Amygdala (tissue), 56 donors: Measurements from ENCODE around the gene PLXNA4.

ENCODE experiments used
- DNase-seq, 56 donors: peaks; one replicate each; lab custom pipeline; 2025; lab: John Stamatoyannopoulos, UW

The PLXNA4 gene

DNA sequence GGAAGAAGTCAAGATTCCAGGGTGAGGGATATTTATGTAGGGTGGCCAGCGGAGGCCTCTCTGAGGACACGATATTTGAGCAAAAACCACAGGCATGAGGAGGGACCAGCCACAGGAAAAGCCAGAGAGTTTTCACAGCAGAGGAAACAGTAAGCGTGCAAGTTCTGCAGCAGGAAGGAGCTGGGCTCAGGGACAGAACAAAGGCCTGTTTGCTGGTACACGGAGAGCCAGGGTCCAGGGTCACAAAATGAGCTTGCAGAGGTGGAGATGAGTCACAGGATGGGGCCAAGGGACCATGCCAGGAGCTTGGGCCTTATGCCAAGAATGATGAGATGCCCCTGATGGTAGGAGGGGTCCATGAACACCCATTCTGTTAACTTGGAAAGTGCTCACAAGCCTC is 283.5 kb downstream of the PLXNA4 start:
- DNase-seq: no peak

DNA sequence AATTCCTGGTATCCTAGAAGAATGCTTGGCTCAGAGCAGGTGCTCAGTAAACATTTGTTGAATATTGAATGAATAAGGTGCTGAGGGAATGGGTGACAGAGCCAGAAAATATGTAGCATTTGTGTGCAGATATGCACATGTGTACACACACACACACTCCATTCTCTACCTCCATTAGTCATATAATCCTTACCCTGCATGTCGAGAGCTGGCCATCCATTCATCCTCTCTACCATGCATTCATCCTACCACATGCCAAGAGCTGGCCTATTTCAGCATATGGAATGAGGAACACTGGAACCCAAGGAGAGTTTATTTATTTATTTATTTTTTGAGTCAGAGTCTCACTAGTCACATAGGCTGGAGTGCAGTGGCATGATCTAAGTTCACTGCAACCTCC is 284.8 kb downstream of the PLXNA4 start:
- DNase-seq: no peak

DNA sequence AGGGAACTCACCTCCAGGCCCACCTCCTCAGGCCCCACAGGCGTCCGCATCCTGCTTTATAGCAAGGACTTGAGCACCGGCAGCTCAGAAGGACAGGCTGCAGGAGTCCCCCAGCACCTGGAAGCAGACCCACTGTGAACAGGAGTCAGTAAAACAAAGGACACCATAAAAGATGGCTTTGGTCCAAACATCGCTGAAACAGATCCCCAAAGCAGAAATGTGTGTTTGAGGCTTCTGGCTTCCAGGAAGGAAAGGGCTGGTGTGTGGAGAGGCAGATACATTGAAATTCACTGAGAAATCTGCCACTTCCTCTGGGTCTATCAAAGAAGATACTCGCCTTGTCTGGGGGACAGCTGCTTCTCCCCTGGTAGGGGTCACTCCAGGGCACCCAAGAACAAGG is 286.2 kb downstream of the PLXNA4 start:
- no peak for DNase-seq

DNA sequence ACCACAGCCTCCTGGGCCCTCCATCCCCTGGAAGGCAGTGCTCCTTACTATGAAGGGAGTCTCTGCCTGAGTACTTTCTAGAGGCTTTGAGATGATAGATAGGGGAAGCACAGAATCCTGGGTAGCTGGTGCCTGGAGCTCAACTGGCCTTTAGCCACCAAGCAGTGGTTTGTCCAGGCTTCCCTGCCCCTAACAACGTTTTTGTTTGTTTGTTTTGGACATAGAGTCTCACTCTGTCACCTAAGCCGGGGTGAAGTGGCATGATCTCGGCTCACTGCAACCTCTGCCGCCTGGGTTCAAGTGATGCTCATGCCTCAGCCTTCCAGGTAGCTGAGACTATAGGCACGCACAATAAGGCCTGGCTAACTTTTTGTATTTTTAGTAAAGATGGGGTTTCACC is 289.4 kb downstream of the PLXNA4 start:
- DNase-seq: no peak

DNA sequence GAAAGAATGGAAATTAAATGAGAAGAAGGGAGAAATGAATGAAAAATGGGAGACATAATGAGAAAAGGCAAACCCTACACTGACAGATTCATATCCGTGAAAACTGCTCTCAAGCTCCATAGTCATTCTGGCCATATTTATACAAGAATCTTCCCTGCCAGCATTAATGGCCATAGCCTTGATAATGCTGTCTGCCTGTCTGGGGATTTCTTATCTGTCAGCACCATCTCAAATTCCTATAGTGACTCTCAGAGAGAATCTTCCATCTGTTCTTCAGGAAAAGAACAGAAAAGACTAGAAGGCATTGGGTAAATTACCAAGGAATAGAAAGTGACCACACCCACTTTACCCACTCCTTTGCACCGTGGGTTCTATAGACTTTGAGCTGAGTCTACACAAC is 295.9 kb downstream of the PLXNA4 start:
- DNase-seq: no peak

DNA sequence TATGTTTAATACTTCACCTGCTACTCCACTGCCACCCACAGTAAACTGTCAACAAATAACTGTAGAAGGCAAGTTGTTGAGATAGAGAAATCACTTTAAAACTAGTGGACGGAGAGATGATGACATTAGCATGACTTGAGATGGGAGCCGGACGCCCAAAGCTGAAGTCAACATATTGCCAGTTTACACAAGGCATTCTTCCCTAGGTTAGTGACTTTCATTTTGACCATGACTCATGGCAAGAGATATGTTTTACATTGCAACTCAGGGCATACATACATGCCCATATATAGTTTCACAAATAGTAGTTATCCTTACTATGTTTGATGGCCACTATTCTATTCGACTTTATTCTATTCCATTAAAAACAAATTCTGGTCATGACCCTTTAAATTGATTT is 296.6 kb downstream of the PLXNA4 start:
- no peak for DNase-seq

DNA sequence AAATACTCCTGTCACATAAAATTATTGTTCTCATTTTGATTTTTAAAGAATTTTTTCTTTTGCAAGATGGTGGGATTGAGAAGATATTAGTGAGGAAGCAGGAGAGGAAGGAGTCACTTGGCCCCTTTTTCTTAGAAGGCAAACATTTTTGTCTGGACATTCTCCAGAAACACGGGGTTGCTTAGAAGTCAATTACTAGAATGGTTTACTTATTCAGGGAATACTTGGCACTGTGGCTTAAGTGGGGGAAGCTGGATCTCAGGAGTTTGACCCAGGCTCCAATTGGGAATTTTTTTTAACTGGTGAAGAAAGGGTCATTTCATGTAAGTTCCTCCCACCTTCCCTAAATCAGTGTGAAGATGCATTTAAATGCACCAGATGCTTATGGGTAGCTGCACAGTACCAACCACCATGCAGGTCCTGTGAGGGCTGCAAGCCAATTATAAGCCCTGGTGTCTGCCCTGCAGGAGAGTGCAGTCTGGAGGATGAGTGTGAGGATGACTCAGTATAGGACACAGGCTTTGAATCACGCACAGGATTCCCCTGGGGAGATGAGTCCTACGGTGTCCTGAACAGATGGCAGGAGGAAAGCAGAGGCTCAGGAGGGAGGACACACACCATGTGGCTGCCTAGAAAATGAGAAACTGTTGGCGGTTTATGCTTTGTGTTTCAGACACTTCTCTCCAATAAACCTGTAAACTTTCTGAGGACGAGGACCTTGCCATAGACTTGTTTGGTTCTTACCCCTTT is 299.1 kb downstream of the PLXNA4 start:
- peak in 4 of 56 donors; percentile 10 to 21 (median 14) for DNase-seq

DNA sequence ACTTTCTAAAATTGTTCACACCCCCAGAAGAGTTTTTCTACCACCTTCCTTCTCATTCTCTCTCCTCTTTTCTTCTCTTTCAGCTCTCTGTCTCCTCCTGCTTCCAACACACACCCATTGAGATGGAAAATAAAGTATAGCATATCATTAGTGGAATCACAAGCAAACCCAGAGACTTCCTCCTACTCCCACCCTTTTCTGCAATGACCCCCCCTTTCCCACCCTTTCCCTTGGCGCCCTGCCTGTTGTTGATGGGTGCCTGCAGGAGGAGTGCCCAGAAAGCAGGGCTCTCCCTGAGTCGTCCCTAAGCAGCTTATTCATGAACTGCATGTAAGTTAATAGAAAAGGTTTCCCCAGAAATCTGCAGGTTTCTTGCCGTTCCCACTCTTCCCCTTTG is 300.0 kb downstream of the PLXNA4 start:
- DNase-seq: peak in 2 of 56 donors; percentile 4 to 5

DNA sequence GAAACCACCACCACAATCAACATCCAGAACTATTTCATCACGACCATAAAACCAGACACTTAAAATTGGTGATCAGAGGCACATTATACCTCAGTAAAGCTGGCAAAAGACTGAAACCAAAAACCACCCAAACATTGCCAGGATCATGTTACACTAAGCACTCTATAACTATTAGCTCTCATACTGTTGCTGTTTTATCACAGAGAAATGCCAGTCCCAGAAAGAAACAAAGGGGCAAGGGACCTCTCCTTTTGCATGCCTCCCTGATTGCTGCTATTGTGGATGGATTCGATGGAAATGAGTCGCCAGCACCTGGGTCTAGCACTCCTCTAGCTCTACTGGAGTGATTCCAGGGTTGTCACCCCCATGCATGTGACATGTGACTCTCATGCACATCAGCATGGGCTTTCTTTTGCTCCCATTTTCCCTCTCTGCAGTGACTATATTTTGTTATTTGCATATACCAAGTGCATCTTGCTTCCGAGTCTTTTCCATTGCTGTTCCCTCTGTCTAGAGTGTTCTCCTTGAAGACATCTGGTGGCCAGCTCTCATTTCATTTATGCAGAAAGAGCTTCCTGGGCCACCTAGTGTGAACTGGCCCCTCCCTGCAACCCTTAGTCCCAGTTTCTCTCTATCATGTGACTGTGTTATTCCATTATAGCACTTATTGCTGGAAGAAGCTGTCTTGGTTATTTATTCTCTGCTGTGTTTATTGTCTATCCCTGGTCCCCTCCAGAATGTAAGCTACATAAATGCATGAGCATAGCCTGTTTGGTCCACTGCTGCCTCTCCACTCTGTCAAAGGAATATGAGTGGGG is 300.6 kb downstream of the PLXNA4 start:
- DNase-seq: no peak

DNA sequence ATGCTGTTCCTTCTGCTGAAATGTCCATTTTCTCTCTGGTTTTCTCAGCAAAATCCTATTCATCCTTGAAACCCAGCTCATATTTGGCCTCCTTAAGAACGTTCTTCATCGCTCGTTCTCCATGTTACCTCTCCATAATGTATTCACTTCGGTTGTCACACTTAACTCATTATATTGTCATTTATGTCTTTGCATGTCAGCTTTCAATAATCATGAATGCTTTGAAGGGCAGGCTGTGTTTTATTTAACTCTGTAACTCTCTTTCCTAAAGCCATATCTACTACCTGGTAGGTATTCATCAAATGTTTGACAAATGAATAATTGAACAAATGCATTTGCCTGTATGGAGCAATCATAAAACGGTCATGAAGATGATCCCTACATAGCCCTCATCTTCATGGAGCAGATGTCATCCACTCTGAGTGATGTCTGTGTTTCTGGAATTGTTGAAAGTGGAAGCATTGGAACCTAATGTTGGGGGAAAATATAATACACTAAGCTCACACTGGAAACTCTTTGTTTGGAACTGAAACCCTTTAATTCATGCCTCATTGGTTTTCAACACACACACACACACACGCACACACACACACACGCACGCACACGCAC is 303.4 kb downstream of the PLXNA4 start:
- no peak for DNase-seq

DNA sequence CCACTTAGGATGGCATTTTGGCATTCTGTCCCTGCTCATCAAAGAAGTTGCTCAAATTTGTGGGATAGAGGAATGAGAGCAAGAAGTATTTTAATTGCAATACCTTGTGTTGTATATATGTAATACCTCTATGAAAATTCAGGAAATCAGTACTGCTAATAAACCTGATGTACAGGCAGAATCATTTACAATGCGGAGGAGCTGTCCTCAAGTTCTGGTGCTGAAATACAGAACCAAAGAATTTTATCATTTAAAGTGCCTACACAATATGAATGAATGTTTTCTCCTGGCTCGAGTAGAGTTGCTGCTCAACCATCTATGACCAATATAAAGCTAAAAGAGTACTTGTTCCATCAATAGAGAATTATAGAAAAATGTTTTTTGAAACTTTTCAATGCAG is 305.8 kb downstream of the PLXNA4 start:
- no peak for DNase-seq

DNA sequence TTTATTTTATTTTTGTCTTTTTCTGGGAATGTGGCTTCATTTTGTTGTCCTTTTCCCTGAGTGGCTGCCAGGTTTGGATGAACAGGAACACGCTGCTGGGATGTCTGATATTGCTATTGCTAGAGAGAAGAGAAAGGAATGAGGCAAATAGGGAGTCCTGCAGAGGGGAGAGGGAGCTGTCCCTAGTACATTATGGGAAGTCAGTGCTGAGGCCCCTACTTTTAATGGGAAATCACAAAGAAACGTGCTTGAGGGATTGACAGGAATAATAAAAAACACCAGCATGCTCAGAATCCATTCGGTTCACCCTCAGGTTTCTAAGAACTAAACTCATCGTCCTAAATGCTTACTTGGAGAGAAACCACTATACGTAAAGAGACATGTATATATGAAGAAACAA is 306.6 kb downstream of the PLXNA4 start:
- no peak for DNase-seq

DNA sequence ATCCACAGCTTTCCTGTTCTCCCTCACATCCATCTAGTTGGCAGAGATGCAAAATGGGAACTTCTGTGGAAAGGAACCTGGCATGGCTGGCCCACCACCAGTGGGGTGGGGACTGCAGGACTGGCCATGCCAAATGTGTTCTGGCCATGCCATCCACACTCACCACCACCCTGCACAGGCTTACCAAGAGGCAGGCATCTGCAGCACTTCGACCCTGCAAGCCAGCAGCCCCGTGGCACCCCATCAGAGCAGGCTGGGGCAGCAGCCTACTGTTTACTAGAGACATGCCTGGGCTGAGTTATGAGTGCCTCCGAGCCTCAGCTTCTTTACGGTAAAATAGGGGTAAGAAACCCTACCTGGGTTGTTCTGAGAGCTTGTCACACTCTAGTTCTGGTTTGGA is 313.1 kb downstream of the PLXNA4 start:
- DNase-seq: no peak

DNA sequence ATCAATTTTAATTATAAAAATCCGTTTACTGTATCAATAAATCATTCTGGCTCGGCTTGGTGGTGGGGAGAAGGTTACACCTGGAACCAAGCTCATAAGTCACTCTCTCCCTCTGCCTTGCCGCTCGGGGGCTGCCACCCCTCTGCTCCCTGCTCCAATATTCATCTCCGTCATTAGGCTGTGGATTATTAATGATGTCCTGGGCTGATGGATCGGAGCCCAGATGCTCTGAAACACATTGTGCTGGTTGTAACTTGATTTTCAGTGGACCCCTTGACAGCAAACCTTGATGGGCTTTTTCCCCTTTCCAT is 314.2 kb downstream of the PLXNA4 start:
- no peak for DNase-seq

DNA sequence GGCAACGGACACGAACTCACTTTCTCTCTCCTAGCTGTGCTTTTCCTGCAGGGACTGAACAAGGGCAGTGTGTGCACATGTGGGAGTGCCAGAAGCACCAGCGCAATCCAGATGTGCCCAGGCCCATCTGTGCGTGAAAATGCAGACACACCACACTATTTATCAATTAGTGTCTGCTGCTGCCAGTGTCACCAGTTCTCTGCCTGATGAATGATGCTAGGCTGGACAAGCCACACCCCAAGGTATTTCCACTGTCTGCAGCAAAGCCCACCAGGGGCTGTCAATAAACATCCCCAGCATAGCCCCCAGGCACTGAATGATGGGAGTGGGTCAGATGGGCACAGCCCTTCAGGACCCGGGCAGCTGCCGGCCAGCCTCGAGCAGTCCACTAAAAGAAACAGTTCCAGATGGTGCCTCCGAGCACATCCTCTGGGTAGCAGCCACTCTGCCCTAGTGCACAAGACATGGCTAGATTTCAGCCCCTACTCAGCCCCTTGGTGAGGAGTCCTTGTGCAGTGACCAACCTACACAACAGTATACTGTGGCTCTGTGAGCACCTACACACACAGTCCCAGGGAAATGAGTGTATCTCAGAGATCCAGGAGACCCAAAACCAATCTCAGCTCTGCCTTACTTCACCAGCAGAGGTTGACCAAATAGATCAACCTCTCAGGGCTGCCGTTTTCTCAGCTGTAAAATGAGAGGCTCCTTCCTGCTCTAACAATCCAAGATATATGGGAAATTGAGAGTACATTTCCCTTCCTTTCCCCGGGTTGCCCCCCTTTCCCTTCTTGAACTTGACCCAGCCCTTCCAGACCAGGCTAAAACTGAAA is 314.7 kb downstream of the PLXNA4 start:
- DNase-seq: no peak

DNA sequence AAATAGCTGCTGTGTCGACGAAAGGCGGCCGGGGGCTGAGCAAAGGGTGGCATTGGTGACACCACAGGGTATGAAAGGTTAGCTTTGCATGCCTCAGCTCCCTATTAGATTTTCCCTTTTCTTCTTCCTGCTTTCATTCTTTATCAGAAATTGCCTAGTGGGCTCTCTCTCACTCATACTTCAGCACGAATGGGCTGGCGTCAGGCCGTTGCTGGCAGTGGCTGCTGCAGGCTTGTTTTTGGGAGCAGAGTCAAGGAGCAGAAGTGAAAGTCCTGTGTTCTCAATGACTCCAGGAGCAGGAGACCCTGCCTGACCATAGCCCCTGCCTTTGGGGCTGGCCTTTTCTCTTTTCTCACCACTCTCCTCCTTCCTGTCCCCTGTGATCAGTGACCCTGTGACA is 318.0 kb downstream of the PLXNA4 start:
- no peak for DNase-seq

DNA sequence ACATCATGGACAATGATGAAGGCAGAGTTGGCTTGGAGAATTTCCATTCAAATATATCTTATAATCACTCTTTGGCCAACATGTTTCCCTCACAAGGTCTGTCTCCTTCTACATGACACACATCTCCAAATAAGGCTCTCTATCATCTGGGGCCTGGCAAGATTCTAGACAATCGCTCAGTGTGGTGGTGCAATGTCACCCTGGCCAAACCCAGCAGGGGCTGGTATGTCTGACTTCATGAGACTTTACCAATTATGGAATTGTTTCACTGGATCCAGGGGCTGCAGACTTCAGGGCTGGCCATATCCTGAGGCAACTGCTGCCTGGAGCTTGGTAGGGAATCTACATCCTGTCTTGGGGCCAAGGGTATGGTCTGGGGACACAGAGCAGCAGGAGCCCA is 319.0 kb downstream of the PLXNA4 start:
- DNase-seq: no peak

DNA sequence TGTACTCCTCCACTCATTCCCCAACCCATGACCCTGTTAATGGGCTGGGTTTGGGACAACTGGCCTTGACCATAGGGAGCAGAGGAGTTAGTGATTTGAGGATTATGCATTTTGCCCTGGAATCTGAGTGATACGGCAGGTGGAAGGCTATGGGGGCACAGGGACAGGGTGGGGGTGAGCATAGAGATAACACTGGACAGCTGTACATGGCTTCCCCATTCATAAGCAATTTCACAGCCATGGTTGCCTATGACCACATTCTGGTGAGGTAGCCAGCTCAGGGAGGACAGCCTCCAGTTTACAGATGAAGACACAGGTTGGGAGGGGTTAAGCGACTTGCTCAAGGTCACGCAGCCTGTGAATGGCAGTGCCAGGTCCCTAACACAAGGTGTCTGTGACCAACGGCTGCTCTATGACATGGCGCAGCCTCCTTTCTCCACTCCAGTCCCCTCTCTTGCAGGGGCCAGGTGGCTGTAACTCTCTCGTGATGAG is 319.5 kb downstream of the PLXNA4 start:
- DNase-seq: no peak

DNA sequence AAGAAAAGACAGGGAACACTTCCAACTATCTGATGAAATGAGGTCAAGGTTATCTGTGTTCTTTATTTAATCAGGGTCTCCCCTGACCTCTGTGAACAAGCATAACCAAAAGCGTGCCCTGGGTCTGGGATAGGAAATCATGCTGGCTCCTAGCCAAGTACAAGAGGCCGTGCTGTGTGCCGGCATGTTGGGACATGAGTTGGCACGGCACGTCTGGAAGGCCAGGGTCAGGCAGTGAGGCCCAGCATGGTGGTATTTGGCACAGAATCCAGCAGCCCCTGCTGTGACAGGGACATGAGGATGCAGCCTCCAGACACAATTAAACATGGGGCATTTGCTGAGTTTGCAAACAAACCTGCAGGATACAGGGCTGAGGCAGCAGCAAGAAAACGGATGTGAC is 320.4 kb downstream of the PLXNA4 start:
- peak in 1 of 56 donors; percentile 19 for DNase-seq

DNA sequence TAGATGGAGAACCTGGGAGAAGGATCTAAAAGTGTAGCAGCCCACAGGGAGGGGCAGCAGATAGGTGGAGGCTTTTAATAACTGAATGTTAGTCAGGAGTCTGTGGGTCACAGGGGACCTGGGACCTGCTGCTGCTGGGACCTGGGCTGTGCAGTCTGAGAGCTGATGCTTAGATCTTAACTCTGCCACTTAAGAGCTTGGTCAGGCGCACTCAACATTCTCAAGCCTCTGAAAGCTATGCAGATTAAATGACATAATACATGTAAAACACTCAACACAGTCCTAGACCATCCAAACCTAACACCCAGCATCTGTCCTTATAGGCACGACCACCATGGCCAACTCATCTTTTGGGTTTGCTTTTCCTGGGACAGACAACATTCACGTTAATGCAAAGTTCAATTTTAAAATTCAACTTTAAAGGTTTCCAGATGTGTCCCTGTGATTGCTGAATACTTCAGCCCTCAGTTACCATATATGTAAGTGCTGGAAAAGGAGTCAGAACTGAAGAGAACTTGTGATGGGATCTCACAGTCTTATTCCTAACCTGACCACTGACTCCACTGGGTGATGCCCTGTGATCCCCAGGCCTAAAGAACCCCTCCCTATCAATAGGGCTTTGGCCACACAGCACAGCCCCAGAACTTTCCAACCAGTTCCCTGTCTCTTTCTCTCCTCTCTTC is 321.0 kb downstream of the PLXNA4 start:
- no peak for DNase-seq
